IMR-90 (cell line): ENCODE measurements around the gene SKAP1.

Experiments
- CEBPB ChIP-seq: IDR thresholded peaks from 2 replicates; pipeline ENCODE4 v1.6.1; 2012; ENCODE audit warnings: low read depth, low read length, improper control_type of control experiment
- POLR2A ChIP-seq: IDR thresholded peaks from 2 replicates; pipeline ENCODE4 v1.6.1; 2012; ENCODE audit warnings: mild to moderate bottlenecking, low read depth, low read length
- RCOR1 ChIP-seq: IDR thresholded peaks from 2 replicates; pipeline ENCODE4 v1.6.1; 2012; ENCODE audit warnings: mild to moderate bottlenecking, low read length, improper control_type of control experiment; ENCODE audit not compliant: insufficient replicate concordance
- TF ChIP-seq, protein P1 (sequence below): conservative IDR thresholded peaks from 2 replicates; pipeline ENCODE4 v1.5.1; 2012; ENCODE audit warnings: mild to moderate bottlenecking, low read depth, low read length, improper control_type of control experiment

DNA sequence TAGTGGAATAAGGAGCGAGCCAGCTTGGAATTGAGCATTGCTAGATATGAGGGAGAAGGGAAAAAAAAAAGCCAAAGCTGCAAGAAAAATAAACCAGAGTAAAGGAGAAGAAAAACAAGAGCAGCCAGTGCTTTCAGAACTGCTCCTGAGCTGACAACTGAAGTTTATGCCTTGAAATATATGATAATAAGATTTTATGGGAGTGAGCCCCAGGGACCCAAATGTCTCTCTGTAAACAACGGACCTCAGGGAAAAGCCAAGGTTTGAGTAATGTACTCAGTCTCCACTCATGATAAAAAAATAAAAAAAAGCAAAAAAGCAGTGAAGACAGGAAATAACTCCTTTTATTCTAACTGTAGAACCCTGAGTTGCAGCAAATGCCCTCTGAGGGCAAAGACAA, 189.9 kb downstream of the SKAP1 start:
- TF ChIP-seq POLR2A, result no peak
- TF ChIP-seq, protein P1, sequence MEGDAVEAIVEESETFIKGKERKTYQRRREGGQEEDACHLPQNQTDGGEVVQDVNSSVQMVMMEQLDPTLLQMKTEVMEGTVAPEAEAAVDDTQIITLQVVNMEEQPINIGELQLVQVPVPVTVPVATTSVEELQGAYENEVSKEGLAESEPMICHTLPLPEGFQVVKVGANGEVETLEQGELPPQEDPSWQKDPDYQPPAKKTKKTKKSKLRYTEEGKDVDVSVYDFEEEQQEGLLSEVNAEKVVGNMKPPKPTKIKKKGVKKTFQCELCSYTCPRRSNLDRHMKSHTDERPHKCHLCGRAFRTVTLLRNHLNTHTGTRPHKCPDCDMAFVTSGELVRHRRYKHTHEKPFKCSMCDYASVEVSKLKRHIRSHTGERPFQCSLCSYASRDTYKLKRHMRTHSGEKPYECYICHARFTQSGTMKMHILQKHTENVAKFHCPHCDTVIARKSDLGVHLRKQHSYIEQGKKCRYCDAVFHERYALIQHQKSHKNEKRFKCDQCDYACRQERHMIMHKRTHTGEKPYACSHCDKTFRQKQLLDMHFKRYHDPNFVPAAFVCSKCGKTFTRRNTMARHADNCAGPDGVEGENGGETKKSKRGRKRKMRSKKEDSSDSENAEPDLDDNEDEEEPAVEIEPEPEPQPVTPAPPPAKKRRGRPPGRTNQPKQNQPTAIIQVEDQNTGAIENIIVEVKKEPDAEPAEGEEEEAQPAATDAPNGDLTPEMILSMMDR, result no peak
- TF ChIP-seq CEBPB, result no peak
- no peak for TF ChIP-seq RCOR1
